ENCODE results near the gene TLR5. TPM values are rescaled to one million over a fixed set of nuclear protein-coding genes. Genes with fewer than 3 reads are reported as not detected.
A peak's percentile ranks its signal among the peaks of the same experiment; 100 is the strongest.

Gene TLR5
- total RNA-seq, 1 experiment from 2014 or later: 2.5 TPM

GRCh38 chr1:223083831-223084230, 59.2 kb downstream of the TLR5 start:
- H4K20me1 ChIP-seq (ENCODE audit: insufficient read depth): no peaks in the 10 kb centered on the region

GRCh38 chr1:223082914-223083313, 60.1 kb downstream of the TLR5 start:
- DNase-seq: no peak
- H3F3A ChIP-seq (ENCODE audit: insufficient read depth, low read depth): no peaks in the 10 kb centered on the region
- BruUV-seq (replicated peaks): no TSS peak
- H3K27me3 ChIP-seq (ENCODE audit: insufficient read depth, low read depth): 0 out of 2 replicates have a peak, but pooled peaks cover 12% of the 10 kb centered on the region
- H3K9me3 ChIP-seq (ENCODE audit: insufficient read depth, low read depth): no peaks in the 10 kb centered on the region
- H3K9me2 ChIP-seq (ENCODE audit: insufficient read depth): no peaks in the 10 kb centered on the region
- no peaks in the 10 kb centered on the region for H3K36me3 ChIP-seq (ENCODE audit: low read depth)
- H3K27ac ChIP-seq: no peak overlapping the region
- H4K20me1 ChIP-seq (ENCODE audit: insufficient read depth): no peaks in the 10 kb centered on the region
- H3K4me2 ChIP-seq: no peak overlapping the region
- intact Hi-C loops (cut with micrococcal nuclease; ENCODE audit: unreplicated experiment): loop anchor here (5.0 kb wide), 3 partner anchors 51 to 599 kb away; no protein-coding TSS in a partner anchor
- TF ChIP-seq EZH2 (IDR thresholded peaks at IDR 0.05; ENCODE audit: low read depth) (no peak), CTCF (conservative IDR thresholded peaks at IDR 0.05) (no peak)
- no peak overlapping the region for H2AFZ ChIP-seq
- ChIA-PET CTCF (interaction anchor here (0.6 kb wide), 1 partner anchor 42 kb away, joined by 19 read pairs; no protein-coding TSS in a partner anchor), POLR2A (ENCODE audit: unreplicated experiment) (no interaction called here)
- no peaks in the 10 kb centered on the region for H3K79me2 ChIP-seq (ENCODE audit: low read depth)
- H3K4me3 ChIP-seq: no peak overlapping the region
- H3K4me1 ChIP-seq (replicated peaks; ENCODE audit: insufficient read depth): no peaks in the 10 kb centered on the region

More at GRCh38 chr1:223083831-223084230, 59.2 kb downstream of the TLR5 start:
- no peaks in the 10 kb centered on the region for H3K4me1 ChIP-seq (replicated peaks; ENCODE audit: insufficient read depth)
- H3K36me3 ChIP-seq (ENCODE audit: low read depth): no peaks in the 10 kb centered on the region
- H3K27ac ChIP-seq: no peak overlapping the region
- no peak overlapping the region for H2AFZ ChIP-seq
- no peak overlapping the region for H3K4me2 ChIP-seq
- no peaks in the 10 kb centered on the region for H3K9me3 ChIP-seq (ENCODE audit: insufficient read depth, low read depth)
- ChIA-PET POLR2A (ENCODE audit: unreplicated experiment) (no interaction called here), CTCF (no interaction called here)
- intact Hi-C loops (cut with micrococcal nuclease; ENCODE audit: unreplicated experiment): loop anchor here (5.0 kb wide), 3 partner anchors 52 to 598 kb away; no protein-coding TSS in a partner anchor
- 0 out of 2 replicates have a peak, but pooled peaks cover 6% of the 10 kb centered on the region for H3K27me3 ChIP-seq (ENCODE audit: insufficient read depth, low read depth)
- no peaks in the 10 kb centered on the region for H3K79me2 ChIP-seq (ENCODE audit: low read depth)
- BruUV-seq (replicated peaks): no TSS peak
- H3K9me2 ChIP-seq (ENCODE audit: insufficient read depth): no peaks in the 10 kb centered on the region
- TF ChIP-seq CTCF (conservative IDR thresholded peaks at IDR 0.05) (no peak), EZH2 (IDR thresholded peaks at IDR 0.05; ENCODE audit: low read depth) (no peak)
- H3K4me3 ChIP-seq: no peak overlapping the region
- no peak for DNase-seq
- H3F3A ChIP-seq (ENCODE audit: insufficient read depth, low read depth): no peaks in the 10 kb centered on the region

- no TSS peak for BruUV-seq (replicated peaks)
- H2AFZ ChIP-seq: no peak overlapping the region
- H3K4me1 ChIP-seq (replicated peaks; ENCODE audit: insufficient read depth): no peaks in the 10 kb centered on the region
- no peaks in the 10 kb centered on the region for H3F3A ChIP-seq (ENCODE audit: insufficient read depth, low read depth)
- CTCF ChIA-PET: interaction anchor here (0.7 to 1.1 kb wide), 5 partner anchors 42 to 1105 kb away, joined by 3 to 9 read pairs (median 4); no protein-coding TSS in a partner anchor
- peak overlapping the region; percentile 64 for H3K4me2 ChIP-seq
- no peak for TF ChIP-seq EZH2 (IDR thresholded peaks at IDR 0.05; ENCODE audit: low read depth)
- peak; percentile 93 for TF ChIP-seq CTCF (conservative IDR thresholded peaks at IDR 0.05)
- peak; percentile 95 to 97 for DNase-seq
- peak overlapping the region; percentile 27; the same call in 1 of the 2 replicates for H3K4me3 ChIP-seq
- H4K20me1 ChIP-seq (ENCODE audit: insufficient read depth): no peaks in the 10 kb centered on the region
- H3K9me2 ChIP-seq (ENCODE audit: insufficient read depth): no peaks in the 10 kb centered on the region
- intact Hi-C loops (cut with micrococcal nuclease; ENCODE audit: unreplicated experiment): loop anchor here (1.0 to 5.0 kb wide), 8 partner anchors 41 to 616 kb away; no protein-coding TSS in a partner anchor
- H3K27me3 ChIP-seq (ENCODE audit: insufficient read depth, low read depth): peaks cover 13% of the 10 kb centered on the region
- POLR2A ChIA-PET (ENCODE audit: unreplicated experiment): interaction anchor here (0.6 kb wide), 1 partner anchor 9 kb away, joined by 3 read pairs; no protein-coding TSS in a partner anchor
- no peaks in the 10 kb centered on the region for H3K36me3 ChIP-seq (ENCODE audit: low read depth)
- H3K9me3 ChIP-seq (ENCODE audit: insufficient read depth, low read depth): no peaks in the 10 kb centered on the region
- H3K27ac ChIP-seq: no peak overlapping the region
- no peaks in the 10 kb centered on the region for H3K79me2 ChIP-seq (ENCODE audit: low read depth)
These were observed 61.7 kb downstream of the TLR5 start for GRCh38 chr1:223081181-223081994.
